ENCODE data around the gene FAM3D.

DNA sequence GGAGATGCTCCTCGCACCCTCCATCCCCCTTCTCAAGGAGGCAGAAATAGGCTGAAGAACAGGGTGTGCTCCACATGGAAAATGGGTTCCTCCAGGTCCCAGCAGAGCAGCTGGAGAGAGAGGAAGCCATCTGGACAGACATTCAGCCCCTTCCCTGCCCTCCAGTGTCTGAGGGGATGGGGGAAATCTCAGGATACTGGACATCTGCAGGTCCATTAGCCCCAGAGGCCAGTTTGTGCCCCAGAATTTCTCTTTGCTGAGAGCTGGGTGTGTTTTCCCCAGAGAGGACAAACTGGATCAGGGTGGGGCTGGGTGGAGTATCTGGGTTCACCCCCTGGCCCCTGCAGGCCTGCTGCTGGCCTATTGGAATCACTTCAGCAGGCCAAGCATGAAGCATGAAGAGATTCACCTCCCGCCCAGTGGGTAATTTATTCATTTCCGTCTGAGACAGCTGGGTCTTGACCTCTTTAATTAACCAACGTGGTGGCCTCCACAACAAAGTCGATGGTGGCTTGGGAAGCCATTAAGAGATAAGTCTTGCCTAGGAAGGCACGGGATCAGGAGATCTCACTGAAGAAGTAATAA is 4.6 kb downstream of the FAM3D start:
- TF ChIP-seq YY1 (IDR thresholded peaks at IDR 0.05) (no peak), SP1 (IDR thresholded peaks at IDR 0.05) (no peak), HNF4A (conservative IDR thresholded peaks at IDR 0.05) (no peak)
- TF ChIP-seq, protein P1, sequence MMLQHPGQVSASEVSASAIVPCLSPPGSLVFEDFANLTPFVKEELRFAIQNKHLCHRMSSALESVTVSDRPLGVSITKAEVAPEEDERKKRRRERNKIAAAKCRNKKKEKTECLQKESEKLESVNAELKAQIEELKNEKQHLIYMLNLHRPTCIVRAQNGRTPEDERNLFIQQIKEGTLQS (IDR thresholded peaks at IDR 0.05), result no peak
- TF ChIP-seq, protein P2, sequence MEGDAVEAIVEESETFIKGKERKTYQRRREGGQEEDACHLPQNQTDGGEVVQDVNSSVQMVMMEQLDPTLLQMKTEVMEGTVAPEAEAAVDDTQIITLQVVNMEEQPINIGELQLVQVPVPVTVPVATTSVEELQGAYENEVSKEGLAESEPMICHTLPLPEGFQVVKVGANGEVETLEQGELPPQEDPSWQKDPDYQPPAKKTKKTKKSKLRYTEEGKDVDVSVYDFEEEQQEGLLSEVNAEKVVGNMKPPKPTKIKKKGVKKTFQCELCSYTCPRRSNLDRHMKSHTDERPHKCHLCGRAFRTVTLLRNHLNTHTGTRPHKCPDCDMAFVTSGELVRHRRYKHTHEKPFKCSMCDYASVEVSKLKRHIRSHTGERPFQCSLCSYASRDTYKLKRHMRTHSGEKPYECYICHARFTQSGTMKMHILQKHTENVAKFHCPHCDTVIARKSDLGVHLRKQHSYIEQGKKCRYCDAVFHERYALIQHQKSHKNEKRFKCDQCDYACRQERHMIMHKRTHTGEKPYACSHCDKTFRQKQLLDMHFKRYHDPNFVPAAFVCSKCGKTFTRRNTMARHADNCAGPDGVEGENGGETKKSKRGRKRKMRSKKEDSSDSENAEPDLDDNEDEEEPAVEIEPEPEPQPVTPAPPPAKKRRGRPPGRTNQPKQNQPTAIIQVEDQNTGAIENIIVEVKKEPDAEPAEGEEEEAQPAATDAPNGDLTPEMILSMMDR (IDR thresholded peaks at IDR 0.05; ENCODE audit: low read depth, low read length, missing input control), result no peak
- TF ChIP-seq, protein P3, sequence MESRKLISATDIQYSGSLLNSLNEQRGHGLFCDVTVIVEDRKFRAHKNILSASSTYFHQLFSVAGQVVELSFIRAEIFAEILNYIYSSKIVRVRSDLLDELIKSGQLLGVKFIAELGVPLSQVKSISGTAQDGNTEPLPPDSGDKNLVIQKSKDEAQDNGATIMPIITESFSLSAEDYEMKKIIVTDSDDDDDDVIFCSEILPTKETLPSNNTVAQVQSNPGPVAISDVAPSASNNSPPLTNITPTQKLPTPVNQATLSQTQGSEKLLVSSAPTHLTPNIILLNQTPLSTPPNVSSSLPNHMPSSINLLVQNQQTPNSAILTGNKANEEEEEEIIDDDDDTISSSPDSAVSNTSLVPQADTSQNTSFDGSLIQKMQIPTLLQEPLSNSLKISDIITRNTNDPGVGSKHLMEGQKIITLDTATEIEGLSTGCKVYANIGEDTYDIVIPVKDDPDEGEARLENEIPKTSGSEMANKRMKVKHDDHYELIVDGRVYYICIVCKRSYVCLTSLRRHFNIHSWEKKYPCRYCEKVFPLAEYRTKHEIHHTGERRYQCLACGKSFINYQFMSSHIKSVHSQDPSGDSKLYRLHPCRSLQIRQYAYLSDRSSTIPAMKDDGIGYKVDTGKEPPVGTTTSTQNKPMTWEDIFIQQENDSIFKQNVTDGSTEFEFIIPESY (IDR thresholded peaks at IDR 0.05), result no peak
